OCI-LY7 (cell line): Measurements from ENCODE around the gene SGMS1. TPM values are rescaled to one million over a fixed set of nuclear protein-coding genes. Genes with fewer than 3 reads are reported as not detected.

Source experiments
- BruUV-seq: library from RNA; stranded (reverse); fragments of 400-500 nt; replicated peaks from 2 replicates; lab custom pipeline; 2021; lab: Mats Ljungman, UMichigan
- CTCF ChIA-PET: fragments of 300-600 bp; sonication (Branson Sonifier 250); formaldehyde crosslinking; loops from one replicate; lab custom pipeline; 2022; ENCODE audit warnings: antibody characterized with exemption; ENCODE audit not compliant: unreplicated experiment; lab: Charles Lee
- POLR2A ChIA-PET: fragments of 300-600 bp; sonication (Branson Sonifier 250); formaldehyde crosslinking; loops from one replicate; lab custom pipeline; 2022; ENCODE audit warnings: antibody characterized with exemption; lab: Charles Lee
- DNase-seq: peaks from one replicate; pipeline ENCODE4 v3.0.0-alpha.2; 2015; ENCODE audit warnings: low spot score
- H2AFZ ChIP-seq: fragments of 200-600 bp; sonication (generic), shearing (Covaris generic); 2 replicates; pipeline ENCODE4 v1.6.1; 2014; ENCODE audit warnings: mild to moderate bottlenecking, antibody characterized with exemption, low read length, moderate library complexity
- H3K27ac ChIP-seq: fragments of 200-600 bp; sonication (generic); 2 replicates; pipeline ENCODE4 v1.5.1; 2014; ENCODE audit warnings: mixed run types, low read depth, mild to moderate bottlenecking, moderate library complexity, low read length, inconsistent platforms; ENCODE audit not compliant: poor library complexity, severe bottlenecking
- H3K36me3 ChIP-seq: fragments of 200-600 bp; sonication (generic); 2 replicates; pipeline ENCODE4 v1.6.1; 2014; ENCODE audit warnings: mild to moderate bottlenecking, antibody characterized with exemption, low read length, moderate library complexity, mixed read lengths; ENCODE audit not compliant: insufficient read depth
- H3K4me1 ChIP-seq: fragments of 200-600 bp; sonication (generic); 2 replicates; pipeline ENCODE4 v1.5.1; 2014; ENCODE audit warnings: mild to moderate bottlenecking, low read length; ENCODE audit not compliant: insufficient read depth, poor library complexity, severe bottlenecking
- H3K4me2 ChIP-seq: fragments of 200-600 bp; sonication (generic); 2 replicates; pipeline ENCODE4 v1.6.1; 2014; ENCODE audit warnings: mild to moderate bottlenecking, low read length
- H3K4me3 ChIP-seq: fragments of 200-600 bp; sonication (generic); 2 replicates; pipeline ENCODE4 v1.5.1; 2014; ENCODE audit warnings: mild to moderate bottlenecking, low read depth, low read length; ENCODE audit not compliant: poor library complexity, severe bottlenecking
- H3K79me2 ChIP-seq: fragments of 200-600 bp; sonication (generic); 2 replicates; pipeline ENCODE4 v1.6.1; 2016; ENCODE audit warnings: low read depth, mild to moderate bottlenecking, low read length, moderate library complexity, mixed read lengths; ENCODE audit not compliant: insufficient read depth
- H3K9me2 ChIP-seq: fragments of 200-600 bp; sonication (generic); 2 replicates; pipeline ENCODE4 v1.6.1; 2016; ENCODE audit warnings: mild to moderate bottlenecking, low read length, mixed read lengths; ENCODE audit not compliant: insufficient read depth
- H3K9me3 ChIP-seq: fragments of 200-600 bp; sonication (generic); 2 replicates; pipeline ENCODE4 v1.6.1; 2014; ENCODE audit warnings: mild to moderate bottlenecking, mixed run types, low read length, mixed read lengths
- H4K20me1 ChIP-seq: fragments of 200-600 bp; sonication (generic); 2 replicates; pipeline ENCODE4 v1.6.1; 2014; ENCODE audit warnings: mild to moderate bottlenecking, antibody characterized with exemption, low read length, moderate library complexity, mixed read lengths; ENCODE audit not compliant: insufficient read depth
- CTCF ChIP-seq: fragments of 200-600 bp; sonication (generic); conservative IDR thresholded peaks from 2 replicates; pipeline ENCODE4 v1.5.1; 2014; ENCODE audit warnings: mild to moderate bottlenecking, antibody characterized with exemption, low read length, moderate library complexity, mixed read lengths
- EZH2phosphoT487 ChIP-seq: fragments of 200-600 bp; sonication (generic); IDR thresholded peaks from 2 replicates; pipeline ENCODE4 v1.6.1; 2018; ENCODE audit warnings: low read depth, borderline replicate concordance, mild to moderate bottlenecking, mixed run types, antibody characterized with exemption, low read length, moderate library complexity, mixed read lengths
- intact Hi-C: fragments of 100-400 bp; cut with micrococcal nuclease; formaldehyde crosslinking; loops from one replicate; pipeline ENCODE4 v1.10.0; 2022; ENCODE audit not compliant: unreplicated experiment
- total RNA-seq, 2 experiments: library from RNA; depleted of rRNA in 1 of 2; stranded (reverse); fragments of >200 nt in 1 of 2; shearing (Covaris generic) in 1 of 2; gene quantifications; 2 replicates each; pipeline ENCODE4 v1.2.3, GENCODE V29; 2014 to 2022

SGMS1 gene
- total RNA-seq, 2 experiments from 2014 or later: 45.4 to 57.5 TPM

- Histone ChIP-seq H3K9me2 (no peaks in the 10 kb centered on the region), H3K4me3 (no peak overlapping the region), H3K4me1 (no peaks in the 10 kb centered on the region), H2AFZ (no peak overlapping the region), H4K20me1 (no peaks in the 10 kb centered on the region), H3K79me2 (peaks cover 22% of the 10 kb centered on the region), H3K27ac (no peak overlapping the region), H3K9me3 (peaks cover 11% of the 10 kb centered on the region; the same call in 1 of the 2 replicates), H3K4me2 (no peak overlapping the region), H3K36me3 (no peaks in the 10 kb centered on the region)
- ChIA-PET POLR2A (no interaction called here), CTCF (interaction anchor here (1.0 kb wide), 1 partner anchor 134 kb away, joined by 3 read pairs; no protein-coding TSS in a partner anchor)
- TF ChIP-seq EZH2phosphoT487 (no peak), CTCF (no peak)
- no peak for DNase-seq
- intact Hi-C loops: no loop called here
- BruUV-seq: no TSS peak
Measured at GRCh38 chr10:50545846-50546245, 77.9 kb downstream of the SGMS1 start.

- H3K36me3 ChIP-seq: no peaks in the 10 kb centered on the region
- TF ChIP-seq EZH2phosphoT487 (no peak), CTCF (no peak)
- H3K9me3 ChIP-seq: peaks cover 11% of the 10 kb centered on the region; the same call in 1 of the 2 replicates
- POLR2A ChIA-PET: interaction anchor here (0.6 to 2.3 kb wide), 4 partner anchors 10 to 37 kb away, joined by 3 to 9 read pairs (median 5); no protein-coding TSS in a partner anchor
- no peaks in the 10 kb centered on the region for H3K9me2 ChIP-seq
- CTCF ChIA-PET: interaction anchor here (1.0 kb wide), 1 partner anchor 134 kb away, joined by 3 read pairs; no protein-coding TSS in a partner anchor
- H3K79me2 ChIP-seq: peaks cover 28% of the 10 kb centered on the region
- no peak for DNase-seq
- no TSS peak for BruUV-seq
- H3K27ac ChIP-seq: no peak overlapping the region
- no peaks in the 10 kb centered on the region for H3K4me1 ChIP-seq
- no peak overlapping the region for H3K4me2 ChIP-seq
- H2AFZ ChIP-seq: no peak overlapping the region
- H4K20me1 ChIP-seq: no peaks in the 10 kb centered on the region
- no peak overlapping the region for H3K4me3 ChIP-seq
- intact Hi-C loops: no loop called here
Measured at GRCh38 chr10:50544857-50545429, 78.8 kb downstream of the SGMS1 start.
